ENCODE data around the gene CCDC107.

DNA sequence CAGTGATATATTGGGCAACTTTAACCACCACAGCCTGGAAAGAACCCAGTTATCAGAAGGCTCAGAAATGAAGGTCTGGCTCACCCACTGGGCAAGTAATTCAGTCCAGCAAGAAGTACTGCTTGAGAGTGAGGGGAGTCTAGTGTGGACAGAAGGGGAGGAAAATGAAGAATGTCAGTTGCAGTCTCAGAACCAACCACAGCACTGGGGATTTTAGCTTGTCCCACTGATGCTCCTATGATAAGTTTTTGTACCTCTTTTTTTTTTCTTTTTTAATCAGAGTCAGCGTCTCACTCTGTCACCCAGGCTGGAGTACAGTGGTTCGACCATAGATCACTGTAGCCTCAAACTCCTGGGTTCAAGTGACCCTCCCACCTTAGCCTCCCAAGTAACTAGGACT is 30.5 kb upstream of the CCDC107 start:
- TF ChIP-seq, protein P1, sequence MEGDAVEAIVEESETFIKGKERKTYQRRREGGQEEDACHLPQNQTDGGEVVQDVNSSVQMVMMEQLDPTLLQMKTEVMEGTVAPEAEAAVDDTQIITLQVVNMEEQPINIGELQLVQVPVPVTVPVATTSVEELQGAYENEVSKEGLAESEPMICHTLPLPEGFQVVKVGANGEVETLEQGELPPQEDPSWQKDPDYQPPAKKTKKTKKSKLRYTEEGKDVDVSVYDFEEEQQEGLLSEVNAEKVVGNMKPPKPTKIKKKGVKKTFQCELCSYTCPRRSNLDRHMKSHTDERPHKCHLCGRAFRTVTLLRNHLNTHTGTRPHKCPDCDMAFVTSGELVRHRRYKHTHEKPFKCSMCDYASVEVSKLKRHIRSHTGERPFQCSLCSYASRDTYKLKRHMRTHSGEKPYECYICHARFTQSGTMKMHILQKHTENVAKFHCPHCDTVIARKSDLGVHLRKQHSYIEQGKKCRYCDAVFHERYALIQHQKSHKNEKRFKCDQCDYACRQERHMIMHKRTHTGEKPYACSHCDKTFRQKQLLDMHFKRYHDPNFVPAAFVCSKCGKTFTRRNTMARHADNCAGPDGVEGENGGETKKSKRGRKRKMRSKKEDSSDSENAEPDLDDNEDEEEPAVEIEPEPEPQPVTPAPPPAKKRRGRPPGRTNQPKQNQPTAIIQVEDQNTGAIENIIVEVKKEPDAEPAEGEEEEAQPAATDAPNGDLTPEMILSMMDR (IDR thresholded peaks at IDR 0.05): no peak
- no peak for TF ChIP-seq POLR2A (IDR thresholded peaks at IDR 0.05)
